Cardiac muscle cell (in vitro differentiated cells and primary cell): Measurements from ENCODE around the gene HDAC5. TPM values are rescaled to one million over a fixed set of nuclear protein-coding genes. Genes with fewer than 3 reads are reported as not detected.

ENCODE experiments used
- DNase-seq, 2 donors: peaks; one replicate each; pipeline versions ENCODE4 v3.0.0 to v3.0.0-alpha.2; 2010 to 2017; ENCODE audit warnings: low read depth in 1 of 2, low spot score in 1 of 2
- H3K27ac ChIP-seq: fragments of 200-600 bp; sonication (generic); 2 replicates; pipeline ENCODE4 v1.5.1; 2016
- H3K27me3 ChIP-seq: fragments of 200-600 bp; sonication (generic); 2 replicates; pipeline ENCODE4 v1.6.0; 2016; ENCODE audit warnings: control low read depth
- H3K36me3 ChIP-seq: fragments of 200-600 bp; sonication (generic); 2 replicates; pipeline ENCODE4 v1.5.1; 2016; ENCODE audit warnings: control low read depth
- H3K4me1 ChIP-seq: fragments of 200-600 bp; sonication (generic); 2 replicates; pipeline ENCODE4 v1.8.1; 2017; ENCODE audit warnings: low read depth, mild to moderate bottlenecking, mixed run types
- H3K4me3 ChIP-seq: fragments of 200-600 bp; sonication (generic); 2 replicates; pipeline ENCODE4 v1.5.1; 2016; ENCODE audit warnings: mild to moderate bottlenecking
- H3K9me3 ChIP-seq: fragments of 200-600 bp; sonication (generic); 2 replicates; pipeline ENCODE4 v1.5.1; 2017; ENCODE audit warnings: low read depth, mild to moderate bottlenecking, control low read depth
- polyA plus RNA-seq: library from polyadenylated mRNA; unstranded; fragments of >200 nt; fragmentation: Nextera tagmentation; extraction: Ambion mirVana; gene quantifications from 2 replicates; pipeline ENCODE4 v1.2.1, GENCODE V29; 2016
- total RNA-seq: library from RNA; depleted of rRNA; stranded (reverse); fragments of >200 nt; gene quantifications from 2 replicates; pipeline ENCODE4 v1.2.3, GENCODE V29; 2016
- TF ChIP-seq, protein P1 (sequence below): IDR thresholded peaks from 2 replicates; pipeline ENCODE4 v1.5.1; 2012; ENCODE audit warnings: low read depth, mild to moderate bottlenecking, low read length

Gene HDAC5
- total RNA-seq (164 and 300 TPM in 2 replicates), polyA plus RNA-seq (94.1 and 209 TPM in 2 replicates)

- TF ChIP-seq, protein P1, sequence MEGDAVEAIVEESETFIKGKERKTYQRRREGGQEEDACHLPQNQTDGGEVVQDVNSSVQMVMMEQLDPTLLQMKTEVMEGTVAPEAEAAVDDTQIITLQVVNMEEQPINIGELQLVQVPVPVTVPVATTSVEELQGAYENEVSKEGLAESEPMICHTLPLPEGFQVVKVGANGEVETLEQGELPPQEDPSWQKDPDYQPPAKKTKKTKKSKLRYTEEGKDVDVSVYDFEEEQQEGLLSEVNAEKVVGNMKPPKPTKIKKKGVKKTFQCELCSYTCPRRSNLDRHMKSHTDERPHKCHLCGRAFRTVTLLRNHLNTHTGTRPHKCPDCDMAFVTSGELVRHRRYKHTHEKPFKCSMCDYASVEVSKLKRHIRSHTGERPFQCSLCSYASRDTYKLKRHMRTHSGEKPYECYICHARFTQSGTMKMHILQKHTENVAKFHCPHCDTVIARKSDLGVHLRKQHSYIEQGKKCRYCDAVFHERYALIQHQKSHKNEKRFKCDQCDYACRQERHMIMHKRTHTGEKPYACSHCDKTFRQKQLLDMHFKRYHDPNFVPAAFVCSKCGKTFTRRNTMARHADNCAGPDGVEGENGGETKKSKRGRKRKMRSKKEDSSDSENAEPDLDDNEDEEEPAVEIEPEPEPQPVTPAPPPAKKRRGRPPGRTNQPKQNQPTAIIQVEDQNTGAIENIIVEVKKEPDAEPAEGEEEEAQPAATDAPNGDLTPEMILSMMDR, result peak; percentile 60
- peak within 1 kb of the TSS; percentile 69 for H3K27ac ChIP-seq
- no peaks in the 10 kb centered on the region for H3K36me3 ChIP-seq
- no peaks in the 10 kb centered on the region for H3K27me3 ChIP-seq
- H3K9me3 ChIP-seq, result no peaks in the 10 kb centered on the region
- H3K4me1 ChIP-seq, result peaks cover 24% of the 10 kb centered on the region
- DNase-seq, result peak; percentile 96 to 97
- peak within 1 kb of the TSS; percentile 98 for H3K4me3 ChIP-seq
These were observed at the start of gene HDAC5 for GRCh38 chr17:44123356-44124117. HDAC5 (minus strand) TSS chr17:44123641; CDS start chr17:44117515, 6,126 bp downstream.

DNA sequence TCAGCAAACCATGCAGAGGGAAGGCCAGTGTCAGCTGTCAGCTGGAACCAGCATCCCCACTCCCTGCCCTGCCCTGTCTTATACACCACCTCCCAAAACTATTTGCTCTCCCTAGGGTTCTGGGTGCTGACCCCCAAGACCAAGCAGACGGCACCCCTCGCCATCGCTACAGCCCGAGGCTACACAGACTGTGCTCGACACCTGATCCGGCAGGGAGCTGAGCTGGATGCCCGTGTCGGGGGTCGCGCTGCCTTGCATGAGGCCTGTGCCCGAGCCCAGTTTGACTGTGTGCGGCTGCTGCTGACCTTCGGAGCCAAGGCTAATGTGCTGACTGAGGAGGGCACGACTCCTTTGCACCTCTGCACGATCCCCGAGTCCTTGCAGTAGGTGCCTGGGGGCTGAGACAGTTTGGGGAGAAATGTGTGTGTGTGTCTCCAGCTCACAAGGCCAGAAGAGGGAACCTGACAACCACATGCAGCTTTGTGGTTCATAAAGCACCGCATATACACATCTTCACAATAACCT, 48.6 kb upstream of the HDAC5 start:
- no peak overlapping the region for H3K4me3 ChIP-seq
- peak overlapping the region; percentile 96 for H3K27ac ChIP-seq
- TF ChIP-seq, protein P1, result no peak
- H3K4me1 ChIP-seq, result peaks cover 16% of the 10 kb centered on the region
- no peaks in the 10 kb centered on the region for H3K27me3 ChIP-seq
- DNase-seq, result no peak
- H3K9me3 ChIP-seq, result no peaks in the 10 kb centered on the region
- H3K36me3 ChIP-seq, result peaks cover 4% of the 10 kb centered on the region

DNA sequence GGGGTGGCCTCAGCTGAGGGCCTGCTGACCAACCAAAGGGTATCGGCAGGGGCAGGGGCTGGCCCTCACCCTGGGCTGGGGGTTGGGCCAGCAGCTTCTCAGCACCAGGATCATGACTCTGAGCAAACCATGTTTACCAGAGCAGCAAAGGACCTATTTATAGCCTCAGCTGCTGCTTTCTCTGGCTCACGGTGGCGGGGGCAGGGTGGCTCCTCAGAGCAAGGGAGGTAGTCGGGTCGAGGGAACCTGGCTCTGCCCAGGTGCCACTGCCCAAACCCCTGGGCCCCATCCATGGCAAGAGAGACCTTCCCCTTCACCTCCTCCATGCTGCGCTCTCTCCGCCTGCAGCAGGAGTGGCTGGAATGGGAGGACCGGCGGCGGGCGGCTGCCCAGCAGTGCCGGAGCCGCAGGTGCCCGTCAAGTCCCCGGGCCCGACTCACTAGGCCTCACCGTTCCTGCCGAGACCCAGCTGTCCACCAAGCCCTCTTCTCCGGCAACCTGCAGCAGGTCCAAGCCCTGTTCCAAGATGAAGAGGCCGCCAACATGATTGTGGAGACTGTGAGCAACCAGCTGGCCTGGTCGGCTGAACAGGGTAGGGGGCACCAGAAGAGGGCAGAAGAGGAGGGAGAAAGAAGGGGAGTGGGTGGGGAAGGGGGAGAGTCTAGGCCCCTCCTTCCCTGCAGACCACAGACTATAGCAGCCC, 47.2 kb upstream of the HDAC5 start, which contains the start of gene ASB16:
Gene ASB16, plus strand, starts transcription at position 206 of the 703 bp plus-strand sequence. Its CDS starts 86 bp downstream, at position 292.
- no peak within 1 kb of the TSS for H3K4me3 ChIP-seq
- TF ChIP-seq, protein P1, result no peak
- peaks cover 3% of the 10 kb centered on the region for H3K36me3 ChIP-seq
- H3K9me3 ChIP-seq, result no peaks in the 10 kb centered on the region
- H3K4me1 ChIP-seq, result peaks cover 16% of the 10 kb centered on the region
- no peaks in the 10 kb centered on the region for H3K27me3 ChIP-seq
- peak in 1 of 2 donors; percentile 87 for DNase-seq
- peak within 1 kb of the TSS; percentile 96 for H3K27ac ChIP-seq

- Histone ChIP-seq H3K36me3 (no peaks in the 10 kb centered on the region), H3K4me1 (peaks cover 16% of the 10 kb centered on the region), H3K27ac (peak overlapping the region; percentile 96), H3K27me3 (no peaks in the 10 kb centered on the region), H3K4me3 (no peak overlapping the region), H3K9me3 (no peaks in the 10 kb centered on the region)
- no peak for DNase-seq
- TF ChIP-seq, protein P1, result no peak
These were observed 46.7 kb upstream of the HDAC5 start for GRCh38 chr17:44170135-44170498.

- TF ChIP-seq, protein P1, result no peak
- Histone ChIP-seq H3K4me3 (no peak overlapping the region), H3K4me1 (peaks cover 16% of the 10 kb centered on the region), H3K9me3 (no peaks in the 10 kb centered on the region), H3K27ac (no peak overlapping the region), H3K36me3 (no peaks in the 10 kb centered on the region), H3K27me3 (no peaks in the 10 kb centered on the region)
- DNase-seq, result no peak
These were observed 43.9 kb upstream of the HDAC5 start for GRCh38 chr17:44167181-44167861.
